ENCODE results near the gene SERPINA3.

DNA sequence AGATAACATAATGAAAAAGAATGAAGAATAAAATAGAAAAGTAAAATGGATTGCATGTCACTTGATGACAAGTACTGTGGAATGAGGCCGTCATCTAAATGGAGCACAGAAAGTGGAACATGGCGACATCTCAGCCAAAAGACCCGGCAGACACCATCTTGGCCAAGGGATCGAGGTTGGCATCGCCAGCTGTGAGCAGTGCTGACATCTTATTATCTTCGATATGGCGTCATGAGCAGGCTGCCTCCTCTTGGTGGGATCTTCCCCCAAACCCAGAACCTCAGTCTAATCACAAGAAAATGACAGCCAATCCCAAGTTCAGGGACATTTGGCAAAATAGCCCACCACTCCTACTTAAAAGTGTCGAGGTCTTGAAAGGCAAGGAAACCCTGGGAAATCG, 15.8 kb upstream of the SERPINA3 start:
- TF ChIP-seq CTCF (IDR thresholded peaks at IDR 0.05; ENCODE audit: low read depth, low read length, poor library complexity, severe bottlenecking) (no peak), EZH2phosphoT487 (IDR thresholded peaks at IDR 0.05; ENCODE audit: borderline replicate concordance, low read length) (no peak)

All from DOHH2 (cell line).